PC-3 (cell line): ENCODE data around the gene CACNA1C.

Source experiments
- EZH2 ChIP-seq: fragments of 300-600 bp; sonication (generic); IDR thresholded peaks from one replicate; pipeline ENCODE4 v1.6.1; 2017; ENCODE audit warnings: antibody characterized with exemption, mild to moderate bottlenecking, low read length; ENCODE audit not compliant: unreplicated experiment
- EZH2phosphoT487 ChIP-seq: fragments of 300-600 bp; sonication (generic); IDR thresholded peaks from 2 replicates; pipeline ENCODE4 v1.6.1; 2018; ENCODE audit warnings: mild to moderate bottlenecking, antibody characterized with exemption, low read length, borderline replicate concordance
- TF ChIP-seq, protein P1 (sequence below): fragments of 300-600 bp; sonication (generic); conservative IDR thresholded peaks from 2 replicates; pipeline ENCODE4 v1.5.1; 2017; ENCODE audit warnings: antibody characterized with exemption, low read depth, mild to moderate bottlenecking, low read length

DNA sequence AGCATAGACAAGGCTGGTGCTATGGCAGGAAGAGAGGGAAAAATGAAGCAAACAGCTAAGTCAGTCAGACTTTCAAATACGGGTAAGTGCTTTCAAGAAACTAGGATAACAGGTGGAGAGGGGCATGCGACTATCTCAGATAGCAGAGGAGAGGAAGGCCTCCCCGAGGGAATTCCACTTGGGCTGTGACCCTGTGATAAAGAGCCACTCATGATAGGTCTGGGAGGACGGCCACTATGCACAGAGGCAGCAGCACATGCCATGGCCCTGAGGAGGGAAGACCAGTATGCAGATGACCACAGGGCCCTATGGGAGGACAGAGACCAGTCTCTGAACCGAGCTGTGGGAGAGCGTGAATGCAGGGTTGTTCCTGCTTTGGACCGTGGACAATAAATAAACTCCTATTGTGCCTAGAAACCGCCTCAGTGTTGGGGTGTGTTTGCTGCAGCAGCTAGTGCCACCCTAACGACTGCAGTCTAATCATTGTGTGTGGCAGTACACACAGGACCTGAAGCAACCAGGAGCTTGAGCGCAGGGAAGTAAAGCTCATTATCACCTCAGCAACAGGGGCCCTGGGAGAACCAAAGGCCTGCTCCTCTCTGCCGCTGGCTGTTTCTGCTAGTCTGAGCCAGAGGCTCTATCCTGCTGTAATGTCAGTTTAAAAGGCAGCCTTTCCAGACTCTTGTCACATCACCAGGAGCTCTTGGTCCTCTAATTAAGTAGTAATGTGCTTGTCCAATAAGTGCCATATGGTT, 119.1 kb downstream of the CACNA1C start:
- TF ChIP-seq, protein P1, sequence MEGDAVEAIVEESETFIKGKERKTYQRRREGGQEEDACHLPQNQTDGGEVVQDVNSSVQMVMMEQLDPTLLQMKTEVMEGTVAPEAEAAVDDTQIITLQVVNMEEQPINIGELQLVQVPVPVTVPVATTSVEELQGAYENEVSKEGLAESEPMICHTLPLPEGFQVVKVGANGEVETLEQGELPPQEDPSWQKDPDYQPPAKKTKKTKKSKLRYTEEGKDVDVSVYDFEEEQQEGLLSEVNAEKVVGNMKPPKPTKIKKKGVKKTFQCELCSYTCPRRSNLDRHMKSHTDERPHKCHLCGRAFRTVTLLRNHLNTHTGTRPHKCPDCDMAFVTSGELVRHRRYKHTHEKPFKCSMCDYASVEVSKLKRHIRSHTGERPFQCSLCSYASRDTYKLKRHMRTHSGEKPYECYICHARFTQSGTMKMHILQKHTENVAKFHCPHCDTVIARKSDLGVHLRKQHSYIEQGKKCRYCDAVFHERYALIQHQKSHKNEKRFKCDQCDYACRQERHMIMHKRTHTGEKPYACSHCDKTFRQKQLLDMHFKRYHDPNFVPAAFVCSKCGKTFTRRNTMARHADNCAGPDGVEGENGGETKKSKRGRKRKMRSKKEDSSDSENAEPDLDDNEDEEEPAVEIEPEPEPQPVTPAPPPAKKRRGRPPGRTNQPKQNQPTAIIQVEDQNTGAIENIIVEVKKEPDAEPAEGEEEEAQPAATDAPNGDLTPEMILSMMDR = no peak
- TF ChIP-seq EZH2 (no peak), EZH2phosphoT487 (no peak)
